HG03354 (cell line): ENCODE measurements around the gene VSIG4.

Experiments used
- ATAC-seq: cut with Tn5 transposase; IDR thresholded peaks from one replicate; pipeline ENCODE4 v1.9.1; 2021; ENCODE audit warnings: mild to moderate bottlenecking; ENCODE audit not compliant: unreplicated experiment, poor library complexity, severe bottlenecking

The VSIG4 gene

DNA sequence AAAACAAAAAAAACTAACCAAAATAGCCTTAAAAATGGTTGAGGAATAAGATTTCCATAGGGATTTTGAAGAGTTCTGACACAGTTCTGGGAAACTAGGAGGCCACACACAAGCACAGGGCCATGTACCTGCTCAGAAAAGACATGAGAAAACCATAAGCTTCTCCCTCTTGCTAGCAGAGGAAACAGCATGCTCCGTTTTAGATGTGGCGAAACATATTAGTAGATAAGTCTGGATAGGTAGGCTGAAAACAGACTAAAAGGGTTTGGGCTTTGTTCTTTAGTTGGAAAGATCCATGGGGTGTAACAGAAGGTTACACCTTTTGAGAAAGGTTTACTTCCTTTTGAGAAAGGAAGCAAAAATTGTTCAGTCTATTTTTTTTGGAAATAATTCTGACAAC lies 10.9 kb downstream of the VSIG4 start:
- ATAC-seq = no peak

DNA sequence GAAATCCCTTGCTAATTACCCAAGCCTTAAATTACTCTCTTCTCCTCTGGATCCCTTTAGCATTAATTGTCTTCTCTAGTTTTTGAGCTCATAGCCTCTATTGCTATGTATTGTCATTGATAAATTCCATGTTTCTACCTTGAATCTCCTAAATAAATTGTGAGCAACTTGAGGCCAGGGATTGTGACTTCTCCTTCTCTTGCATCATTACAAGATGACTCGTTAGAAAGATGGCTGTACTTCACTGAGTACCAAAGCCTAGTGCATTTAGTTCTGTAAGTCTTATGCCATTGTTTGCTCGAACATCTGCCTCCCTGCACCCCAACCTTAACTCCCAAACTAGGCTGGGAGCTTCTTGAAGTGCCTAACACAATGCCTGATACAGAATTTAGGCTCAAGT lies 15.3 kb downstream of the VSIG4 start:
- ATAC-seq = no peak

DNA sequence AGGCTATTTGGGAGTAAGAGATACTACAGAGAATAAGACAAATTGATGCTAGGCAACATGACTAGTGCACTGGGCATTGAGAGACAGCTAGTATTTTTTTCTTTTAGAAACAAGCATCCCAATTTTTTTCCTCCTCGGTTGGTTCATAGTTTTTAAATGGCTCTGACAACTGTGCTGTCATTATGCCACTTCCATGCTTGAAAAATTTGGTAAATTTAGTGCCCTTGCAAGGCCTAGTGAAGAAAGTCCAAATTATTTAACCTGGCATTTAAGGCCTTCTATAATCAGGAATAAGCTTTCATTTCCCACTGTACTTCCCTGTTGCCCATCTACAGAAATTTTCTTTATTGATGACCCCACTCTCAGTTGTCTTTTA lies 15.8 kb downstream of the VSIG4 start:
- ATAC-seq = no peak

DNA sequence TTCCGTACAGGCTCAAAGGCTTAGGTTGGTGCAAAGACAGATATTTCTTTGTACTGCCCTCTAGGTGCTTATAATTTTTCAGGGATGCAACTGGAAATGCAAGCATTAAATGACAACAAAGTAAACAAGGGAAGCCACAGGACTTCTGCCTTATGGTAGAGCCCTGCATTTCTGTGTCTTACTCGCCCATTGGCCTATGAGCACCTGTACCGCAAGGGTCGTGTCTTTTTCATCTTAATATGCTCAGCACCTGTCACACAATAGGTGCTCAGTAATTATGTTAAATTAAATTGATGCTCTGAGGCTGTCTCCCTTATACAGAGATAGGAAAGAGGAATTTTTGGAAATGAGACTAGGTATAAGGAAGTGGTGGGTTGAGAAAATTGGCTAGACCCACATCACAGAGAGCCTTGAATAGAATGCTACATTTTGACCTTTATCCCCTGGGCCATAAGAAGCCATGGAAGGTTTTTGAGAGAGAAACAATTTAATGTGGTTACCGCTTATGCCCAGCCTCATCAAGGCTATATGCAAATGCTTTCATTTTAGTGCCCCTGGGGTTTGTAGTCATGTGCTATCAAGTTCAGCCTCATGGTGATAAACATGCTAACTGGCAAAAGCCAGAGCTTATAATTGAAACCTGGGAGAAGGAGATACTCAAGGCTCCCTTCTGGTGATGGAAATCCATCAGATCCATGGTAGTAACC lies 16.3 kb downstream of the VSIG4 start:
- ATAC-seq = no peak

DNA sequence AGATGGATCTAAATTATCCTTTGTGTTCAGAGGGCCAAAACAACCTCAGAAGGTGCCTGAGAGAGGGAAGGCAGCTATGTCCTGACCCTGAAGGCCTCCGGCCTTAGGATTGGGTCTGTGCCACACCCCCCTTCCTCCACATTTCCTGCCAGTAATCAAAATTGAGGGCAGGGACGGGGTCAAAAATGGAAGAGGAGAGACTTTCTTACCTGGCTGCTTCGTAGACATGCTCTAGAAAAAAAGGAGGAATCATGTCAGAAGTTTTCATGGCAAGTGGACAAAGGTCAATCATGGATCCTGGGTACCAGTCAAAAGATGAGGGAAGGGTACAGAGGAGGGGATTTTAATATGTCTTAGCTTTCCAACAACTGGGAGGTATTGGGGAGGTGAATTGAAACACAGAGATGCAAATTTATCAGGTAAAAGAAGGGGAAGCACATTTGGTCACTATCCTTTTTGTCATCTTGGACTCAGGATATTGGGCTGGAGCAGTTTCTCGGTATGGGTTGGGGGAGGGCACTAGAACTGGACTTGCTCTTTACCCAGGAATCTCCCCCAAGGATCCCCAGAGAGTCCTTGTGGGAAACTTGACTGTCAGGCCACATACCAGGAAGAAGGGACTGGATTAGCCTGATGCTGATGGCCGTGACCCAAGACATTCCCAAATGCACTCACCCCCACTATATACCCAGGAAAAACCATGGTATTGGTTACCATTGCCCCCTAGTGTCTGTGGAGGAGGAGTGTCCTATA lies 17.1 kb downstream of the VSIG4 start:
- no peak for ATAC-seq

DNA sequence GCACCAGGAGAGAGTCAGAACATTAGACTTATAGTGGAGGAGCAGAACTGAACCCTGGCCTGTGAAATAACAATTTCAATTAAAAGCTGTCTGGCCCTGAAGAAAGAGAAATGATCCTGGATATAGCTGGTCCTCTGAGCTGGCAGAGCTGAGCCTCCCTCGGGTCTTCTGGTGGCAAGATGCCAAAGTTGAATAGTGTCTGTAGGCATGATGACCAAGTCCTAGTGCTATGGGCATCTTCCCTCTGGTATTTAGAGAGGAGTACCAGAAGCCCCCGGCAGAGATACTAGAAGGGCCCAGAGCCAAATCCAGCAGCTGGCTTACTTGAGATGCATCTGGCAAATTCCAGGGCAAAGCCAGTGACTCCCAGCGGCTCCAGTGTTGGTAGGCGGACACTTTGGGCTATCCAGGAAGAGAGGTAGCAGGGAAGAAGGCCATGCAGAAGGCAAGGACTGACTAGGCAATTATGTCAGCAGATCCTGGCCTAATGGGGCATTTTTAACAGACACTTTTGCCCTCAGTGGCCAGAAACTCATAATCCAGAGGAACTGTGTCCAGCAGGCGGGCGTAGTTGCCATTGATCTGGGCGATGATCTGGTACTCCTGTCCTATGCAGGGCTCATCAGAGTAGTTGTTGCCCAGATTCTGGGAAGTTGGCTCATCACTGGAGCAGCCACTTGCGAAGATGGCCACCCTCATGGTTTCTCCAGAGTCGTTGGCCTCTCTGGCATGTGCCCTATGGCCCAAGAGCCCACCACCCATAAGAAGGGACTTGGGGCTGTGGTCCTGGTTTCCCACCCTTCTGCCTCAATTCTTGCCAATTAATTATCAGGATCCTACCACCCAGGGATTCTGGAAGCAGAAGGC lies 17.9 kb downstream of the VSIG4 start:
- no peak for ATAC-seq

DNA sequence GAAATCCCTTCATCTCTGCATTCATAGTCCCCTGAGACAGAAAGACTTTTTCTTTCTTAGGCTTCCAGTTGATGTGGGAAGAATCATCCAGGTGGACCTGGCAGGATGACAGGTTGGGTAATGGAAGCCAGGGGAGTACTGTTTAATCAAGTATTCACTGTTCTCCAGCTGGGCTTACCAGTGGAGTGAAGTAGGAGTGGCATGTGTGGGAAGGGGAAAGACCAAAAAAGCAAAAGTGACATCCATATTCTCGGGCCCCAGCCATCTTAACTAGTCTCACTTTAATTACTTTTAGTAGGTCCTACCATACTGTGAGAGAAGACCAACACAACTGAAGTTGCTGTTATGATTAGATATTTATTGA lies 18.5 kb downstream of the VSIG4 start:
- ATAC-seq = no peak

DNA sequence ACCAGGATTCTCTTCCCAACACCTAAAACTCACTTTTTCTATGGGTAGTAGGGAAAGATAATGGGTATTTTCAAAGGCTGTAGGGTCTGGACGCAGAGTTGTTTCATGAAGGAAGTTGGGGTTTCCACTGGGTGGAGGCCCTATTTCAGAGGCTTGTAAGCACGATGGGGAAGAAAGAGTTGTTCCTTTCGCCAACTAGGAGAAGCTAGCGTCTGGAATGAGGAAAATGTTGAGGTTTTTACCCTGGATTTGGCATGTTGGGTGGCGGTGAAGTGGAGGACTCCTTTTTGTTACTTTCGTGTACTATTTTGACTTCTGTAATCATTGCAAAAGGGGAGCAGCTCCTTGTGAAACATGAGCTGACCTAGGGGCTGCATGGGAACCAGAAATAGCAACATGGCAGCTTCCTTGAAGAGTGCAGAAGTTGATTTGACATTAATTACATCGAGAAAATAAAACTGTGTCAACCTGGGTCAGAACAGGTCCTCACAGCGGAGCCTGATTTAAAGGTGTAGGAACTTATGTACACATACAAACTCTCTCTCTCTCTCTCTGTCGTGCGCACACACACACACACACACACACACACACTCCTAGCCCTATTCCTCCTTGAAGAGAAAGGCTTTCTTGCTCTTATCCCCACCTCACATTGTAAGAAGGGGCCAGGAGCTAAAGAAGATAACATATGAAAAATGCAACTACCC lies 19.1 kb downstream of the VSIG4 start:
- ATAC-seq = no peak

DNA sequence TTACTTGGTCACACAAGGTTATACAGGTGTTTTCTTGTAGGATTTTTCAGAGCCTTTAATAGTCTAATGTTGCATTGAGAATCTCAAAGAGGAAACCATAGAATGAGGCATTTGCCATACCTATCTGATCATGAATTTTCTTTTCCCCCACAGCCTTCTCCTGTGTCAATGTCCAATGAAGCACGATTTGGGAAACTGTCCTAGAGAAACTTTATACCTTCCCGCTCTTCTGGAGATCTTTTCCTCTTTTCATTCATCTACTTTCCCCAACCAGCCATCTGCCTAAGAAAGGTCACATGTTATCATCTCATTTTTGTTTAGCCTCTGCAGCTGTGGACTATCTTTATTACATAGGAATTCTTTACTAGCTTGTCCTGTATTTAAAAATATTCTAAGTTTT lies 19.9 kb downstream of the VSIG4 start:
- ATAC-seq = no peak

DNA sequence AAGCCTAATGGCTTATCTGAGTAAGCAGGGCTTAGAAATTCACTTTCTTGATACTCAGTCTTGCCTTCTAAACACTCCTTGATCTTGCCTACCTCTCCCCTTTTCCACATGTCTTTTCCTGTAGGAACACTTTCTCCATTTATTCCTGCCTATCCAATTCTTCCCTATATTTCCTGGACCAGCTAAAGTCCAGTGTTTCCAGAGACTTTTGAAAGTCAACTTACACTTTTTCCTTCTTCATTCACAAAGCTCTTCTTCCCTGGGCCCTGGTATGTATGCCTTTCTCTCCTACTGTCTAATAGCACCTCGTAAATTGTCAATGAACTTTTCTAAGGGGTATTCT lies 20.6 kb downstream of the VSIG4 start:
- ATAC-seq = no peak

DNA sequence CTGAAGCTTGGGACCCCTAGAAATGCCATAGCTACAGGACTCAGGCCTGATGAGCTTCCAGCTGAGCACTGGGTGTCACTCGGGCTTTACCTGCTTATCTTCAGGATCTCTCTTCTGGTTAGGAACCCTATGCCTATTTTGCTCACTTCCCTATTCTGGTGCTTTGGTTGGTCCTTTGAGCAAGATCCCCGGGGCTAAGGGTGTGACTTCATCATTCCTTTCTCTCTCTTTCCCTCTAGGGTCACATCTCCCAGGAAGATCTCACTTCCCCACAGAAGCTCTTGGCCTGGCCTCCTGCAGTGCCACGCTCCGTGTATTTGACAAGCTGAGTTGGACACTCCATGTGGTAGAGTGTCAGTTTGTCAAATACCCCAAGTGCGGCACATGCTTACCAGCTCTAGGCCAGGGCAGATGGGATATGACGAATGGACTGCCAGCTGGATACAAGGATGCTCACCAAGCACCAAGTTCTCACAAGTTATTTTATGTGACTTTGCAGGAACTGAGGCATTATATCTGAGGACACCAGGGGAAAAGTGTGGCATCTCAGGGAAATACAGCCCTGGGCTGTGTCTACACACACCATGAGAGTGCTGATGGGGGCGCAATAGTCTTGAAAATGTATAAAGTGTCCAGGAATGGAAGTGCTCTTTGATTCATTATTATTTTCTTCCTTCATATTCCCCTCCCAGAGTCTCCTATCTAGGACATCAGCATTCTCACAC lies 21.1 kb downstream of the VSIG4 start:
- peak; percentile 24 for ATAC-seq

DNA sequence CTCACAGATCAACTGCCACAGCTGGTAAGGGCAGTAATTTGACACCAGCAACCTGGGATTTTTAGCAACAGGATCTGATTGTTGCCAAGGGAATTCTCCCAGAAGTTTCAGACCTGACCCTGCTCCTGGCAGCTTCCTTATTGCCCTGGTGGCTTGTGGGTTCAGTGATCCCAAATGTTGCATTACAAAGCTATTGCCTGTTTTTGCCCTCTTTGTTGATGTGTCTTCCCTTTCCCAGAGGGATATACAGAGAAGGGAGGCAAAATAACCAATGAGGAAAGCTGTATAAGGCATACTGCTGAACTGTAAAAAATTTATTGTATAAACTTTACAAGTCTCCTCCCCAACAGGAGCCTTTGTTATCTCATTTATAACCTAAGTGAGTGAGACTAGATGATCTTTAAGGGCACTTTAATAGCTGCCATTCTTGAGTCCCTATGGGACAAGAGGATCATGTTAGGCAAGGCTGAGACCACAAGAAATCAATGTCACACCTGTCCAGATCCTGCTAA lies 22.2 kb downstream of the VSIG4 start:
- no peak for ATAC-seq

DNA sequence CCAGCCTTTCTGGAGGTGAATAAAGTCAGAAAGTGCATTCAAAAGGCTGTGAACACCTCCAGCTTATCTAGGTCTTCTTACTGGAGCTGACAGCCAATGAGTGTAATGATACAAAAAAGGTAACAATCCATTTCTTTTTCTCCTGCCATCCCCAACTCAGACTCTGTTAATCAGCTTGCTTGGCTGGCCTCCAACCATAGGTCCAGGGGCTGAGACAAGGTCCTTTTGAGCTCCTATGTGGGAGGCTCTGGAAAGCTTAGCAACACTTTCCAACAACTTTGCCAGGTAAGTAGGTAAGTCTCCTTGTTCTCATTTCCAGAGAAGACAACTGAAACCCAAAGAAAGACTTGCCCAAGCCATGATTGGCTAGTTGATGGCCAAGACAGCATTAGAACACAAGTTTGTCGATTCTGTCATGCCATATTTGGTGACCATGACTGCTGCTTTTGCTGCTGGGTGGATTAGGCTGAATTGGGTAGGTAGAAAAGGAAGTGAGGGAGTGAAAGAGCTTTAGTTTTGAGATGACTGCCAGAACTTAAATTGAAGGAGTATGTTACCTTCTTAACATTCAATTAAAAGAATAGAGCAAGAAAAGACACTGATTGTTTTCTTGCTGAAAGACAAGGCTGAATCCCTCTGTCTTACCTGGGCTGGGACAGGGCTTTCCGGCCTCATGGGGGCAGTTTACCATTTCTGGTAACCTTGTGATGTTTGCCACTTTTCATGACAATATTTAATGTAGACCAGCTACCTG lies 22.8 kb downstream of the VSIG4 start:
- ATAC-seq = no peak

DNA sequence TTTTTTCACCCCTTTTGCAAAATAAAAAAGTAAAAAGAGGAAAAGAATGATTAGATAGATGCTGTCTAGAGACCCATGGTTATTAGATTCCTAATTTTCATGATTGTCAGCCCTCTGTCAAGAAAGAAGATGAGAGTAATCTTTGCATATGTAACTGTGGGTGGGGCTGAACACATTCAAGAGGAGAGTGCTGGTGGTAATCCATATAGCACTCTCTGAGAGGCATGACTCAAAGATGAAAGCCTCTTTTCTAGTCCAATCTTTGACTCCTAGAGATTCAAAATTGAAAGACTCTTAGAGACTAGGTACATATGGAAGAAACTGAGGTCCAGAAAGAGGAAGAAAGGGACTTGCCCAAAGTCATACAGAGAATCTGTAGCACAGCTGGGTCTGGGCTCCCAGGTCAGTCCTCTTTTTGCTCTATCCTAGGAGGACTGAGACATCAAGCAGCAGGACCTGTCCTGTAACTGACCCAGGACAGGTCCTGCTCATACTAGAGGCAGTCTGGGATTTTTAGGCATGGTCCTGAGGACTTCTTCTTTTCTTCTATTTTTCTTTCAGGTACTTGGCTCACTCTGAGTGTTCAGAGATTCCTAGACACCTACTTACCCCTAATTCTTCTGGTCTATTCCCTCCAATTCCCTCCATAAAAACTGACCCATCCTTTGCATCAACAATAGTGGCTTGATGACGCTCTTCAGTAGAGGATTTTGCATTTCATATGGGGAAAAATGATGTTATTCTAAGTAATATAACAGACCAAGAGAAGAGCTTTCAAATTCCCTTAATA lies 23.8 kb downstream of the VSIG4 start:
- ATAC-seq = peak; percentile 33

DNA sequence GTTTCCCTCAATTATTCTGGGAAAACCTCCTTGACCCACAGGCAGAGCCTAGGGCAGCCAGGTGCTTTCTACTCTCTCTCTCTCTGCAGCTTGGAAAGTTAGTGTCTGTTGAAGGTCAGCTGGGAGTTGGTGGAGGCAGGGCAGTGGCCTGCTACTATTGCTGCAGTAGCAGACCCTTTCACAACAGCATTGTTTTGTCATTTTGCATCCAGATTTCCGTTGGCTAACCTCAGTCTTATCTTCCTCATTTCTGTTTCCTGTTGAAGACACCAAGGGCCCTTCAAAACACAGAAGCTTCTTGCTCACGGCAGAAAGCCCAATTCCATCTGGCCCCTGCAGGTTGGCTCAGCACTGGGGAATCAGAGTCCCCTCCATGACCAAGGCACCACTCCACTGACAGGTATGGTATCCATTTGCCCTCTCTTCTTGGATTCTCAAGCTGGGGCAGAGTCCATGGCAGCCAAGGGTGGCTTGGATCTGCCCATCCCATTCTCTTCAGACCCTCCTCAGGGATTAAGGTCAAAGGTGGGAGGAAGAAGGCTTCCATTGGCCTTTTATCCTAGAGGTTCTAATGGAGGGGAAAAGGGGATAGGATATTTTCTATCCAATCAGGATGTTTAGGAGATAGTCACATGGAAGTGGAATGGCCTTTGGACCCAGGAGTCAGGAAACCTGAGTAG lies 24.6 kb downstream of the VSIG4 start:
- ATAC-seq = peak; percentile 43

DNA sequence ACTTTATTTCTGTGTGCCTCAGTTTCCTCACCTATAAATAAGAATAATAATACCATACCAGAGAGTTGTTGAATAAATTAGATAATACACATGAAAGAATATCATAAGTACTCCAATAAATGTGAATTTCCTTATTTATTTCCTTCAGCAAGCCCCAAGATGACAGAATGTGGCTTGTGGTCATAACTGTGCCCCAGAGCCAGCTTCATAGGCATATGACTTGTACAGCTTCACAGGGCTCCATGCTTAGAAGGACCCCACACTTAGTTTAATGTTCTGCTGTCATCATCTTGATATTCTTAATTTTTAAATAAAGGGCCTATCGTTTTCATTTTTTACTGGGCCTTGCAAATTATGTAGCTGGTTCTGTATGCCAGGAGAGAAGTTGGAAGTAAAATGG lies 25.3 kb downstream of the VSIG4 start:
- ATAC-seq = no peak

DNA sequence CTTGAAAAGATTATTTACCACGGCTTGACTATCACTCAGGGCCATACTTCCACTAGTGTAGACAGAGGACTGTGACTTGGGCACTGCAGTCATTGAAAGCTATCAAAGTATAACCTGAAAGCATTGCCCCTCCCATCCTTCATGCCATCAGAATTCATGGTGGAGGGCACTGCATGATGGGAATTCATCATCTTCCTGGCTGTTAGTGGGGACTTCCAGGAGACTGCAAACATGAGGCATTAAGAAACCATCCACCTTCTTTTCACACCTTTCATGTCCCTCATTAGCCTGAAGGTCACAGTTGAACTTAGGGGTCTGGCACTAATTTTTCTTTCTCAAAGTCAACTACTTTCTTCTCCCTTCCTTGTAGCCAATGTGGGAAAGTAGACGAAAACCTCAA lies 25.8 kb downstream of the VSIG4 start:
- no peak for ATAC-seq
